Activated CD8-positive, alpha-beta memory T cell treated with anti-CD3 and anti-CD28 coated beads, Interleukin-2, amount 10 ng/mL, durations not matched to agents 7 days and 5 days (primary cell): ENCODE measurements around the gene NUDT12. TPM values are rescaled to one million over a fixed set of nuclear protein-coding genes. Genes with fewer than 3 reads are reported as not detected.
A peak's percentile ranks its signal among the peaks of the same experiment; 100 is the strongest.

ENCODE experiments used
- ATAC-seq: fragments of 150-1000 bp; cut with Tn5 transposase; one replicate; pipeline ENCODE4 v1.10.0; 2021; ENCODE audit warnings: moderate library complexity
- CTCF ChIA-PET: fragments of 350-600 bp; sonication (Branson Sonifier 250); formaldehyde crosslinking; loops from one replicate; lab custom pipeline; 2021; ENCODE audit warnings: antibody characterized with exemption; lab: Charles Lee
- DNase-seq: peaks from one replicate; pipeline ENCODE4 v3.0.0-alpha.2; 2020
- H3K27ac Mint-ChIP-seq: one replicate; pipeline ENCODE4 v1.8.0; 2021; ENCODE audit warnings: mild to moderate bottlenecking, mixed read lengths
- H3K27me3 Mint-ChIP-seq: one replicate; pipeline ENCODE4 v1.8.0; 2021; ENCODE audit warnings: mixed read lengths
- H3K36me3 Mint-ChIP-seq: one replicate; pipeline ENCODE4 v1.8.0; 2021; ENCODE audit warnings: mild to moderate bottlenecking, mixed read lengths
- H3K4me1 Mint-ChIP-seq: one replicate; pipeline ENCODE4 v1.8.0; 2021; ENCODE audit warnings: mixed read lengths
- H3K4me3 Mint-ChIP-seq: one replicate; pipeline ENCODE4 v1.8.0; 2021; ENCODE audit warnings: mild to moderate bottlenecking, moderate library complexity, mixed read lengths
- H3K9me3 Mint-ChIP-seq: one replicate; pipeline ENCODE4 v1.8.0; 2022; ENCODE audit warnings: low read depth, mixed read lengths
- total RNA-seq, 2 experiments: library from RNA; stranded (reverse); gene quantifications; one replicate each; pipeline ENCODE4 v1.2.3, GENCODE V29; 2021

The NUDT12 gene
- total RNA-seq, 2 experiments from 2014 or later: 1.1 TPM; not detected in 1

GRCh38 chr5:103571730-103572129, 9.1 kb upstream of the NUDT12 start:
- H3K27me3 Mint-ChIP-seq: no peaks in the 10 kb centered on the region
- no peak overlapping the region for H3K27ac Mint-ChIP-seq
- no peaks in the 10 kb centered on the region for H3K36me3 Mint-ChIP-seq
- DNase-seq (no peak), ATAC-seq (no peak)
- H3K4me1 Mint-ChIP-seq: no peaks in the 10 kb centered on the region
- CTCF ChIA-PET: no interaction called here
- H3K9me3 Mint-ChIP-seq: no peaks in the 10 kb centered on the region
- no peak overlapping the region for H3K4me3 Mint-ChIP-seq

- no peak for ATAC-seq
- Mint-ChIP-seq H3K4me3 (no peak overlapping the region), H3K4me1 (no peaks in the 10 kb centered on the region), H3K27me3 (no peaks in the 10 kb centered on the region), H3K36me3 (no peaks in the 10 kb centered on the region), H3K27ac (no peak overlapping the region), H3K9me3 (no peaks in the 10 kb centered on the region)
- CTCF ChIA-PET: no interaction called here
- no peak for DNase-seq
These were observed 6.9 kb upstream of the NUDT12 start for GRCh38 chr5:103569313-103570060.

GRCh38 chr5:103565719-103566118, 3.1 kb upstream of the NUDT12 start:
- Mint-ChIP-seq H3K4me3 (no peak overlapping the region), H3K4me1 (peaks cover 8% of the 10 kb centered on the region), H3K27ac (no peak overlapping the region), H3K9me3 (no peaks in the 10 kb centered on the region), H3K27me3 (peaks cover 7% of the 10 kb centered on the region), H3K36me3 (no peaks in the 10 kb centered on the region)
- CTCF ChIA-PET: no interaction called here
- no peak for DNase-seq
- ATAC-seq: no peak

- CTCF ChIA-PET: no interaction called here
- Mint-ChIP-seq H3K27ac (peak overlapping the region; percentile 24), H3K4me3 (peak overlapping the region; percentile 63), H3K36me3 (no peaks in the 10 kb centered on the region), H3K9me3 (no peaks in the 10 kb centered on the region), H3K27me3 (peaks cover 7% of the 10 kb centered on the region), H3K4me1 (peaks cover 8% of the 10 kb centered on the region)
- DNase-seq (no peak), ATAC-seq (no peak)
These were observed 720 bp downstream of the NUDT12 start for GRCh38 chr5:103561685-103562452.

GRCh38 chr5:103560826-103561225, 1.8 kb downstream of the NUDT12 start:
- peaks cover 8% of the 10 kb centered on the region for H3K4me1 Mint-ChIP-seq
- CTCF ChIA-PET: no interaction called here
- no peaks in the 10 kb centered on the region for H3K36me3 Mint-ChIP-seq

GRCh38 chr5:103546858-103547257, 15.7 kb downstream of the NUDT12 start:
- Mint-ChIP-seq H3K4me1 (no peaks in the 10 kb centered on the region), H3K27ac (no peak overlapping the region), H3K27me3 (no peaks in the 10 kb centered on the region), H3K36me3 (no peaks in the 10 kb centered on the region), H3K9me3 (no peaks in the 10 kb centered on the region), H3K4me3 (no peak overlapping the region)
- CTCF ChIA-PET: no interaction called here
- DNase-seq: no peak
- ATAC-seq: no peak

More at GRCh38 chr5:103560826-103561225, 1.8 kb downstream of the NUDT12 start:
- H3K27ac Mint-ChIP-seq: no peak overlapping the region
- ATAC-seq (no peak), DNase-seq (no peak)
- peaks cover 7% of the 10 kb centered on the region for H3K27me3 Mint-ChIP-seq
- no peak overlapping the region for H3K4me3 Mint-ChIP-seq
- H3K9me3 Mint-ChIP-seq: no peaks in the 10 kb centered on the region

GRCh38 chr5:103542441-103542840, 20.1 kb downstream of the NUDT12 start:
- Mint-ChIP-seq H3K4me3 (no peak overlapping the region), H3K27me3 (no peaks in the 10 kb centered on the region), H3K9me3 (no peaks in the 10 kb centered on the region), H3K4me1 (no peaks in the 10 kb centered on the region), H3K36me3 (no peaks in the 10 kb centered on the region), H3K27ac (no peak overlapping the region)
- CTCF ChIA-PET: no interaction called here
- no peak for ATAC-seq
- DNase-seq: no peak

GRCh38 chr5:103541569-103541968, 21.0 kb downstream of the NUDT12 start:
- CTCF ChIA-PET: no interaction called here
- no peak overlapping the region for H3K27ac Mint-ChIP-seq
- H3K4me3 Mint-ChIP-seq: no peak overlapping the region
- ATAC-seq (no peak), DNase-seq (no peak)
- no peaks in the 10 kb centered on the region for H3K9me3 Mint-ChIP-seq
- no peaks in the 10 kb centered on the region for H3K4me1 Mint-ChIP-seq
- no peaks in the 10 kb centered on the region for H3K27me3 Mint-ChIP-seq
- no peaks in the 10 kb centered on the region for H3K36me3 Mint-ChIP-seq

- Mint-ChIP-seq H3K27ac (no peak overlapping the region), H3K9me3 (no peaks in the 10 kb centered on the region), H3K4me1 (no peaks in the 10 kb centered on the region), H3K4me3 (no peak overlapping the region), H3K36me3 (no peaks in the 10 kb centered on the region), H3K27me3 (no peaks in the 10 kb centered on the region)
- ATAC-seq: no peak
- CTCF ChIA-PET: no interaction called here
- no peak for DNase-seq
These were observed 21.5 kb downstream of the NUDT12 start for GRCh38 chr5:103541114-103541513.

- H3K9me3 Mint-ChIP-seq: no peaks in the 10 kb centered on the region
- H3K4me1 Mint-ChIP-seq: no peaks in the 10 kb centered on the region
- H3K27ac Mint-ChIP-seq: no peak overlapping the region
- no peaks in the 10 kb centered on the region for H3K36me3 Mint-ChIP-seq
- no peaks in the 10 kb centered on the region for H3K27me3 Mint-ChIP-seq
- DNase-seq (no peak), ATAC-seq (no peak)
- no peak overlapping the region for H3K4me3 Mint-ChIP-seq
- CTCF ChIA-PET: no interaction called here
These were observed 22.9 kb downstream of the NUDT12 start for GRCh38 chr5:103539376-103540330.

- no peaks in the 10 kb centered on the region for H3K4me1 Mint-ChIP-seq
- no peaks in the 10 kb centered on the region for H3K9me3 Mint-ChIP-seq
- H3K27ac Mint-ChIP-seq: no peak overlapping the region
- no peak for ATAC-seq
- peaks cover 2% of the 10 kb centered on the region for H3K27me3 Mint-ChIP-seq
- CTCF ChIA-PET: interaction anchor here (1.0 kb wide), 1 partner anchor 57 kb away, joined by 3 read pairs; no protein-coding TSS in a partner anchor
- H3K36me3 Mint-ChIP-seq: no peaks in the 10 kb centered on the region
- no peak overlapping the region for H3K4me3 Mint-ChIP-seq
- DNase-seq: no peak
These were observed 30.4 kb downstream of the NUDT12 start for GRCh38 chr5:103532086-103532734.

- Mint-ChIP-seq H3K4me1 (no peaks in the 10 kb centered on the region), H3K27me3 (peaks cover 4% of the 10 kb centered on the region), H3K36me3 (no peaks in the 10 kb centered on the region), H3K4me3 (no peak overlapping the region), H3K27ac (no peak overlapping the region), H3K9me3 (no peaks in the 10 kb centered on the region)
- CTCF ChIA-PET: no interaction called here
- DNase-seq: no peak
- ATAC-seq: no peak
These were observed 36.2 kb downstream of the NUDT12 start for GRCh38 chr5:103526164-103526915.
